Forelimb muscle (tissue), 1 donor: Measurements from ENCODE around the gene ANAPC13. TPM values are rescaled to one million over a fixed set of nuclear protein-coding genes. Genes with fewer than 3 reads are reported as not detected.

Experiments used
- DNase-seq: peaks from one replicate; pipeline ENCODE4 v3.0.0-alpha.2; 2013; ENCODE audit warnings: low read depth
- polyA plus RNA-seq: library from polyadenylated mRNA; unstranded; fragments of 120-200 nt; gene quantifications from one replicate; pipeline ENCODE4 v1.2.1, GENCODE V29; 2013; ENCODE audit not compliant: insufficient read length

Gene ANAPC13
- polyA plus RNA-seq, 1 donor, result 59.3 TPM

- DNase-seq, result no peak
These were observed 2.4 kb downstream of the ANAPC13 start for GRCh38 chr3:134483195-134483900.

- no peak for DNase-seq
These were observed 3.2 kb downstream of the ANAPC13 start for GRCh38 chr3:134482622-134483021.

GRCh38 chr3:134481166-134481565, 4.6 kb downstream of the ANAPC13 start:
- no peak for DNase-seq

- no peak for DNase-seq
These were observed 5.2 kb downstream of the ANAPC13 start for GRCh38 chr3:134480546-134480945.

GRCh38 chr3:134477938-134478337, 7.8 kb downstream of the ANAPC13 start:
- no peak for DNase-seq

GRCh38 chr3:134477002-134477401, 8.8 kb downstream of the ANAPC13 start:
- DNase-seq, result no peak

- DNase-seq, result no peak
These were observed 9.5 kb downstream of the ANAPC13 start for GRCh38 chr3:134476306-134476705.

- no peak for DNase-seq
These were observed 10.8 kb downstream of the ANAPC13 start for GRCh38 chr3:134474956-134475355.

GRCh38 chr3:134473868-134474546, 11.8 kb downstream of the ANAPC13 start:
- no peak for DNase-seq

GRCh38 chr3:134472831-134473230, 13.0 kb downstream of the ANAPC13 start:
- DNase-seq, result no peak

- no peak for DNase-seq
These were observed 14.1 kb downstream of the ANAPC13 start for GRCh38 chr3:134471521-134472193.

GRCh38 chr3:134468519-134468918, 17.3 kb downstream of the ANAPC13 start:
- no peak for DNase-seq

- no peak for DNase-seq
These were observed 19.5 kb downstream of the ANAPC13 start for GRCh38 chr3:134466331-134466730.

- peak; percentile 80 for DNase-seq
These were observed 21.0 kb downstream of the ANAPC13 start for GRCh38 chr3:134464689-134465365.

- DNase-seq, result peak; percentile 84
These were observed 21.6 kb downstream of the ANAPC13 start for GRCh38 chr3:134464064-134464688.

GRCh38 chr3:134463676-134464063, 22.1 kb downstream of the ANAPC13 start:
- DNase-seq, result no peak

- DNase-seq, result no peak
These were observed 23.3 kb downstream of the ANAPC13 start for GRCh38 chr3:134462331-134462941.

- no peak for DNase-seq
These were observed 24.8 kb downstream of the ANAPC13 start for GRCh38 chr3:134460965-134461364.

- no peak for DNase-seq
These were observed 26.2 kb downstream of the ANAPC13 start for GRCh38 chr3:134459562-134459961.

GRCh38 chr3:134458406-134458945, 27.3 kb downstream of the ANAPC13 start:
- no peak for DNase-seq
